Fibroblast of lung (primary cell): ENCODE data around the gene ALDH1A2.

Experiments
- EZH2 ChIP-seq: IDR thresholded peaks from 2 replicates; pipeline ENCODE4 v1.5.1; 2012; ENCODE audit warnings: low read length, control low read depth, mild to moderate bottlenecking; ENCODE audit errors: missing control alignments
- TF ChIP-seq, protein P1 (sequence below), 2 donors: IDR thresholded peaks in 1 of 2; conservative IDR thresholded peaks in 1 of 2; 1 replicate in 1 of 2; 2 replicates in 1 of 2; pipeline ENCODE4 v1.5.1; 2011 to 2012; ENCODE audit warnings: low read length in 2 of 2, control low read depth in 1 of 2, inconsistent platforms in 1 of 2, low read depth in 1 of 2, mild to moderate bottlenecking in 1 of 2

DNA sequence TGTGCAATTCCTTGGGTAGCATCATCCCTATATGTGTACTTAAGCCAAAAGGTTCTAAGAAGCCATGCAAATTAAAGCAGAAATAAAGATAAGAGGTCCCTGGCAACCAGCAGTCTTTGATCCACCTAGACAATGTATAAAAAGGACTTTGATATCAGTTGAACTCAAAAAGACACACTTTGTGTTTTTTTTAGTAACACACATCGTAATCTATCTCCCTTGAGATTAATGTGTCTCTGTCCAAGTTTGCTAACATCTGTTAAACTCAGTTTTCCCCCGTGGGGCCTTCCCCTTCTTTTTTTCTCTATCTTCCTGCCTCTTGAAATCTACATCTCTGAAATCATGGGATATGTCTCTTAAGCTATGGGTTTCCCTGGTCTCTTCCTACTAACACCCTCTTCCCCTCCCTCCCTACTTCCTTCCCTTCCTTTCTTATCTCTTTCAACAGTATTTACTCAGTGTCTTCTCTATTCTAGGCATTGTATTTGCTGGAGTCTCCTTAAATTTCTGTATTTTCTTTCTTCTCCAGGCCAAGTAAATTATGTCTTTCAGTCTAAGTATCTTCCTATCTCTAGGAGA lies 27.7 kb downstream of the ALDH1A2 start:
- no peak for TF ChIP-seq EZH2
- TF ChIP-seq, protein P1, sequence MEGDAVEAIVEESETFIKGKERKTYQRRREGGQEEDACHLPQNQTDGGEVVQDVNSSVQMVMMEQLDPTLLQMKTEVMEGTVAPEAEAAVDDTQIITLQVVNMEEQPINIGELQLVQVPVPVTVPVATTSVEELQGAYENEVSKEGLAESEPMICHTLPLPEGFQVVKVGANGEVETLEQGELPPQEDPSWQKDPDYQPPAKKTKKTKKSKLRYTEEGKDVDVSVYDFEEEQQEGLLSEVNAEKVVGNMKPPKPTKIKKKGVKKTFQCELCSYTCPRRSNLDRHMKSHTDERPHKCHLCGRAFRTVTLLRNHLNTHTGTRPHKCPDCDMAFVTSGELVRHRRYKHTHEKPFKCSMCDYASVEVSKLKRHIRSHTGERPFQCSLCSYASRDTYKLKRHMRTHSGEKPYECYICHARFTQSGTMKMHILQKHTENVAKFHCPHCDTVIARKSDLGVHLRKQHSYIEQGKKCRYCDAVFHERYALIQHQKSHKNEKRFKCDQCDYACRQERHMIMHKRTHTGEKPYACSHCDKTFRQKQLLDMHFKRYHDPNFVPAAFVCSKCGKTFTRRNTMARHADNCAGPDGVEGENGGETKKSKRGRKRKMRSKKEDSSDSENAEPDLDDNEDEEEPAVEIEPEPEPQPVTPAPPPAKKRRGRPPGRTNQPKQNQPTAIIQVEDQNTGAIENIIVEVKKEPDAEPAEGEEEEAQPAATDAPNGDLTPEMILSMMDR (conservative IDR thresholded peaks at IDR 0.05 in 1 of 2, IDR thresholded peaks at IDR 0.05 in 1 of 2; ENCODE audit: low read depth in 1 of 2, low read length in 2 of 2): no peak
